Stomach (tissue), 9 donors: ENCODE results near the gene LACTBL1. TPM values are rescaled to one million over a fixed set of nuclear protein-coding genes. Genes with fewer than 3 reads are reported as not detected.

Source experiments
- DNase-seq, 2 donors: peaks; one replicate each; pipeline versions ENCODE4 v3.0.0 to v3.0.0-alpha.2; 2013 to 2019
- H3K27ac ChIP-seq, 5 donors: fragments of 200-600 bp in 4 of 5; sonication (generic) in 4 of 5; one replicate each; pipeline ENCODE4 v1.5.1; 2013 to 2019; ENCODE audit warnings: mild to moderate bottlenecking in 1 of 5, moderate library complexity in 1 of 5
- H3K27me3 ChIP-seq, 3 donors: fragments of 200-600 bp; sonication (generic); one replicate each; pipeline ENCODE4 v1.5.1; 2017 to 2019; ENCODE audit warnings: mixed run types in 1 of 3
- H3K36me3 ChIP-seq, 4 donors: fragments of 200-600 bp; sonication (generic); 1 replicate in 3 of 4; 2 replicates in 1 of 4; pipeline ENCODE4 v1.5.1; 2016 to 2019
- H3K4me1 ChIP-seq, 4 donors: fragments of 200-600 bp; sonication (generic); one replicate each; pipeline ENCODE4 v1.5.1; 2016 to 2019
- H3K4me3 ChIP-seq, 4 donors: fragments of 200-600 bp; sonication (generic) in 3 of 4; one replicate each; pipeline ENCODE4 v1.5.1; 2016 to 2019; ENCODE audit warnings: mild to moderate bottlenecking in 1 of 4
- H3K9me3 ChIP-seq, 4 donors: fragments of 200-600 bp; sonication (generic); one replicate each; pipeline ENCODE4 v1.5.1; 2016 to 2019
- EP300 ChIP-seq: sonication (generic); formaldehyde crosslinking; IDR thresholded peaks from one replicate; pipeline ENCODE4 v1.6.1; 2017; ENCODE audit warnings: antibody characterized with exemption
- POLR2A ChIP-seq, 4 donors: fragments of 450-650 bp; IDR thresholded peaks; one replicate each; pipeline ENCODE4 v1.6.1; 2016; ENCODE audit warnings: antibody characterized with exemption in 4 of 4, control low read depth in 2 of 4, mild to moderate bottlenecking in 1 of 4, moderate library complexity in 1 of 4
- POLR2AphosphoS5 ChIP-seq, 3 donors: sonication (generic); formaldehyde crosslinking; IDR thresholded peaks; one replicate each; pipeline ENCODE4 v1.6.1; 2016; ENCODE audit warnings: antibody characterized with exemption in 3 of 3
- WGBS, 5 donors: extraction: QIAGEN DNeasy Blood & Tissue Kit in 3 of 5; methylation state at CpG; one replicate each; pipeline versions ENCODE4 v1.1.5 to v1.1.7; 2013 to 2018; 5-methylcytosine and 5-hydroxymethylcytosine counted together
- intact Hi-C: fragments of 100-400 bp; cut with DNase I; formaldehyde crosslinking; loops from one replicate; pipeline ENCODE4 v1.15.1; 2023; ENCODE audit warnings: low total_unique reads
- polyA plus RNA-seq, 3 donors: library from polyadenylated mRNA; stranded (reverse); fragments of 200-250 nt; gene quantifications; one replicate each; pipeline ENCODE4 v1.2.3, GENCODE V29; 2013
- total RNA-seq, 5 donors: library from RNA; depleted of rRNA; stranded (reverse); fragments of >200 nt; gene quantifications; one replicate each; pipeline versions ENCODE4 v1.1.0 to v1.2.3, GENCODE V29; 2014 to 2016
- TF ChIP-seq, protein P1 (sequence below), 7 experiments: fragments of 450-650 bp in 4 of 7; fragments of 200-600 bp in 3 of 7; sonication (generic) in 3 of 7; IDR thresholded peaks; one replicate each; pipeline ENCODE4 v1.5.1; 2016 to 2019; ENCODE audit warnings: antibody characterized with exemption in 7 of 7, control low read depth in 2 of 7, mild to moderate bottlenecking in 1 of 7
- donor health status: healthy with polysubstance abuse.
- donor health status: Bipolar disorder and iron deficiency.
- donor health status: healthy.

LACTBL1 gene
- total and polyA plus RNA-seq, 8 donors, result not detected

DNA sequence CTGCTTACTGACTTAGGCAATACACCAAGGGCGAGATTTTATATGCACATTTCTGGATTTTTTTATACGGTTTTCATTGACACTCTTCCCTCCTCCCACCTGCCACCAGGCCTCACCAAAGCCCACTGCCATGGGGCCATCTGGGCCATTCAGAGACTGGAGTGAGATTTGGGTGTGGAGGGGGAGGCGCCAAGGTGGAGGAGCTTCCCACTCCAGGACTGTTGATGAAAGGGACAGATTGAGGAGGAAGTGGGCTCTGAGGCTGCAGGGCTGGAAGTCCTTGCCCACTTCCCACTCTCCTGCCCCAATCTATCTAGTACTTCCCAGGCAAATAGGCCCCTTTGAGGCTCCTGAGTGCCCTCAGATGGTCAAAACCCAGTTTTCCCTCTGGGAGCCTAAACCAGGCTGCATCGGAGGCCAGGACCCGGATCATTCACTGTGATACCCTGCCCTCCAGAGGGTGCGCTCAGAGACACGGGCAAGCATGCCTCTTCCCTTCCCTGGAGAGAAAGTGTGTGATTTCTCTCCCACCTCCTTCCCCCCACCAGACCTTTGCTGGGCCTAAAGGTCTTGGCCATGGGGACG is 57.9 kb downstream of the LACTBL1 start:
- H3K9me3 ChIP-seq, result no peaks in the 10 kb centered on the region
- 82 to 85% (median 84%) methylated on average over 8 of the region's 8 CpGs for WGBS, 5 donors
- H3K4me1 ChIP-seq, result peaks cover 0 to 4% (median 0%) of the 10 kb centered on the region in 4 donors
- no peak for DNase-seq
- H3K27me3 ChIP-seq, result peaks cover 0 to 31% (median 0%) of the 10 kb centered on the region in 3 donors
- no peak overlapping the region for H3K4me3 ChIP-seq
- intact Hi-C loops, result no loop called here
- H3K36me3 ChIP-seq, result no peaks in the 10 kb centered on the region
- no peak for TF ChIP-seq POLR2AphosphoS5 (IDR thresholded peaks at IDR 0.05)
- TF ChIP-seq, protein P1, sequence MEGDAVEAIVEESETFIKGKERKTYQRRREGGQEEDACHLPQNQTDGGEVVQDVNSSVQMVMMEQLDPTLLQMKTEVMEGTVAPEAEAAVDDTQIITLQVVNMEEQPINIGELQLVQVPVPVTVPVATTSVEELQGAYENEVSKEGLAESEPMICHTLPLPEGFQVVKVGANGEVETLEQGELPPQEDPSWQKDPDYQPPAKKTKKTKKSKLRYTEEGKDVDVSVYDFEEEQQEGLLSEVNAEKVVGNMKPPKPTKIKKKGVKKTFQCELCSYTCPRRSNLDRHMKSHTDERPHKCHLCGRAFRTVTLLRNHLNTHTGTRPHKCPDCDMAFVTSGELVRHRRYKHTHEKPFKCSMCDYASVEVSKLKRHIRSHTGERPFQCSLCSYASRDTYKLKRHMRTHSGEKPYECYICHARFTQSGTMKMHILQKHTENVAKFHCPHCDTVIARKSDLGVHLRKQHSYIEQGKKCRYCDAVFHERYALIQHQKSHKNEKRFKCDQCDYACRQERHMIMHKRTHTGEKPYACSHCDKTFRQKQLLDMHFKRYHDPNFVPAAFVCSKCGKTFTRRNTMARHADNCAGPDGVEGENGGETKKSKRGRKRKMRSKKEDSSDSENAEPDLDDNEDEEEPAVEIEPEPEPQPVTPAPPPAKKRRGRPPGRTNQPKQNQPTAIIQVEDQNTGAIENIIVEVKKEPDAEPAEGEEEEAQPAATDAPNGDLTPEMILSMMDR (IDR thresholded peaks at IDR 0.05), result no peak
- TF ChIP-seq EP300, result no peak
- TF ChIP-seq POLR2A (IDR thresholded peaks at IDR 0.05), result no peak
- H3K27ac ChIP-seq, result no peak overlapping the region

DNA sequence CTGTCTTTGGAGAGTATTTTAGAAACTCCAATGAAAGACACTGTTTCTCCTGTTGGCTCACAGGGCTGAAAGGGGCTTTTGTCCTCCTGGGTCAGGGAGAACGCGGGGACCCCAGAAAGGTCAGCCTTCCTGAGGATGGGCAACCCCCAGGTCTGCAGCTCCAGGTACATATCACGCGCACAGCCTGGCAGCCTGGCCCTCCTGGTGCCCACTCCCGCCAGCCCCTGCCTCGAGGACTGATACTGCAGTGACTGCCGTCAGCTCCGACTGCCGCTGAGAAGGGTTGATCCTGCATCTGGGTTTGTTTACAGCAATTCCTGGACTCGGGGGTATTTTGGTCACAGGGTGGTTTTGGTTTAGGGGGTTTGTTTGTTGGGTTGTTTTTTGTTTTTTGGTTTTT is 58.5 kb downstream of the LACTBL1 start:
- DNase-seq, result no peak
- no peak overlapping the region for H3K4me3 ChIP-seq
- peaks cover 0 to 4% (median 0%) of the 10 kb centered on the region in 4 donors for H3K4me1 ChIP-seq
- H3K36me3 ChIP-seq, result no peaks in the 10 kb centered on the region
- intact Hi-C loops, result no loop called here
- 84 to 89% (median 86%) methylated on average over 10 of the region's 10 CpGs for WGBS, 5 donors
- TF ChIP-seq POLR2AphosphoS5 (IDR thresholded peaks at IDR 0.05) (no peak), EP300 (no peak), POLR2A (IDR thresholded peaks at IDR 0.05) (no peak)
- TF ChIP-seq, protein P1 (IDR thresholded peaks at IDR 0.05), result no peak
- no peak overlapping the region for H3K27ac ChIP-seq
- no peaks in the 10 kb centered on the region for H3K9me3 ChIP-seq
- H3K27me3 ChIP-seq, result peaks cover 0 to 31% (median 0%) of the 10 kb centered on the region in 3 donors

DNA sequence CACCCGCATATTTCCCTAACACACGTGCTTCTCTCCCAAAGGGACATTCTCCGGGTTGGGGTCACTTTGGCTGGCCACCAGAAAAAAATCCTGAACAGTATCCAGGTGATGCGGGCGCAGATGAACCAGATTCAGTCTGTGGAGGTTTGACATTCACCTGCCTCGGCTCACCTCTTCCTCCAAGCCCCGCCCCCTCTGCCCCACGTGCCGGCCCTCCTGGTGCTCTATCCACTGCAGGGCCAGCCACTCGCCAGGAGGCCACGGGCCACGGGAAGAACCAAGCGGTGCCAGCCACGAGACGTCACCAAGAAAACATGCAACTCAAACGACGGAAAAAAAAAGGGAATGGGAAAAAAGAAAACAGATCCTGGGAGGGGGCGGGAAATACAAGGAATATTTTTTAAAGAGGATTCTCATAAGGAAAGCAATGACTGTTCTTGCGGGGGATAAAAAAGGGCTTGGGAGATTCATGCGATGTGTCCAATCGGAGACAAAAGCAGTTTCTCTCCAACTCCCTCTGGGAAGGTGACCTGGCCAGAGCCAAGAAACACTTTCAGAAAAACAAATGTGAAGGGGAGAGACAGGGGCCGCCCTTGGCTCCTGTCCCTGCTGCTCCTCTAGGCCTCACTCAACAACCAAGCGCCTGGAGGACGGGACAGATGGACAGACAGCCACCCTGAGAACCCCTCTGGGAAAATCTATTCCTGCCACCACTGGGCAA is 59.1 kb downstream of the LACTBL1 start:
- Histone ChIP-seq H3K27me3 (peaks cover 0 to 31% (median 0%) of the 10 kb centered on the region in 3 donors), H3K4me3 (no peak overlapping the region), H3K9me3 (no peaks in the 10 kb centered on the region), H3K36me3 (no peaks in the 10 kb centered on the region), H3K4me1 (peaks cover 0 to 4% (median 0%) of the 10 kb centered on the region in 4 donors), H3K27ac (no peak overlapping the region)
- no peak for DNase-seq
- TF ChIP-seq EP300 (no peak), POLR2A (IDR thresholded peaks at IDR 0.05) (no peak), POLR2AphosphoS5 (IDR thresholded peaks at IDR 0.05) (no peak)
- TF ChIP-seq, protein P1 (IDR thresholded peaks at IDR 0.05), result no peak
- WGBS, 5 donors, result 74 to 79% (median 78%) methylated on average over 24 of the region's 24 CpGs
- intact Hi-C loops, result no loop called here

DNA sequence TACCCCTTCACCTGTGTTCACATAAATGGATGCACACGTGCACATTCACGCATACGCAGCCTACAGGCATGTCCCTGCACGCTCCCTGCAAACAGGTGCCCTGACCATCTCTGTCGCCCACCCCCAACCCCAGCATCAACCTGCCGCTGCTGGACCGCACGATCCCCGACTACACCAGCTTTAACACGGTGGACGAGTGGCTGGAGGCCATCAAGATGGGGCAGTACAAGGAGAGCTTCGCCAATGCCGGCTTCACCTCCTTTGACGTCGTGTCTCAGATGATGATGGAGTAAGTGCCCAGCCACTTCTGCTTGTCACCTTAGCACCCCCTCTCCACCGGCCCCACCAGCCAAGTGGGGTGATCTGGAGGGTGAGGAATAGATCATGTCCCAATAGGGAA is 60.4 kb downstream of the LACTBL1 start:
- Histone ChIP-seq H3K27ac (no peak overlapping the region), H3K9me3 (no peaks in the 10 kb centered on the region), H3K27me3 (peaks cover 0 to 31% (median 0%) of the 10 kb centered on the region in 3 donors), H3K4me1 (peaks cover 0 to 4% (median 0%) of the 10 kb centered on the region in 4 donors), H3K36me3 (no peaks in the 10 kb centered on the region), H3K4me3 (no peak overlapping the region)
- intact Hi-C loops, result no loop called here
- DNase-seq, result no peak
- TF ChIP-seq EP300, result no peak
- TF ChIP-seq POLR2AphosphoS5 (IDR thresholded peaks at IDR 0.05), result no peak
- no peak for TF ChIP-seq POLR2A (IDR thresholded peaks at IDR 0.05)
- TF ChIP-seq, protein P1 (IDR thresholded peaks at IDR 0.05), result no peak
- 93 to 96% (median 95%) methylated on average over 15 to 16 of the region's 16 CpGs for WGBS, 5 donors
